ENCODE measurements around the gene HDAC7.

DNA sequence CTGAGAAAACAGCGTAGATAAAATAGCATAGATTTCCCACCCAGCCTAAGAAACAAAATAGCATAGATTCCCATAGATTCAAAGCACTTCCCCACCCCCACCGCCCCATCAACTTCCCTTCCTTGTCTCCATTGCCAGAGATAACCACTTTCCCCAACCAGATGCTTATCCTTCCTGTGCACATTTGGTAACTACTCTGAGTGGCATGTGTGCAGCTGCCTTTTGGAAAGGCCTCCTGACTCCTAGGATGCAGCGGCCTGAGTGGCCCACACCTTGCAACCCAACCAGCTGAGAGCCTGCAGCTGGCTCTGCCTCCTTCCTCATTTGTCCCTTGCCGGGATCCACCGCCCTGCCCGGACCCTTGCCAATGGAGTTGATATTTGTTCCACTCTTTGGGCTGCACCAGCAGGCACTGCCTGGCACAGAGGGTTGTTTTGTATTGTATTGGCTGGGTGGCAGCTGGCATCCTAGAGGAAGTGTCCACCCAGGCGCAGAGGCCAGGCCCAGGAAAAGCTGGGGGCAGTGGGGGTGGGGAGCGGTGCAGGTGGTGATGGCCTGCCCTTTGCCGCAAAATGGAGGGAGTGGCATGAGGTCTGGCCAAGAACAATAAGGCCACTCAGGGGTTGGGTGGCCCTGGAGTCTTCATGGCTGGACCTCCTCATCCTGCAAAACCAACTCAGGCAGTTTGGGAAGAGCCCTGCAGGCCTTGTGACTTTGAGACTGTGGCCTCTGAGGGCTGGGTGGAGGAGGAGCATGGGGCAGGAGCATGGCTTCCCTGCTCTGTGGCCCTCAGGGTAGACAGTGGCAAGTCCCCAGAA is 41.8 kb downstream of the HDAC7 start:
- TF ChIP-seq CSDC2 (CRISPR knock-in tag; IDR thresholded peaks at IDR 0.05) = no peak
- TF ChIP-seq CSRNP3 (CRISPR knock-in tag; IDR thresholded peaks at IDR 0.05) = no peak
- TF ChIP-seq, protein P1, sequence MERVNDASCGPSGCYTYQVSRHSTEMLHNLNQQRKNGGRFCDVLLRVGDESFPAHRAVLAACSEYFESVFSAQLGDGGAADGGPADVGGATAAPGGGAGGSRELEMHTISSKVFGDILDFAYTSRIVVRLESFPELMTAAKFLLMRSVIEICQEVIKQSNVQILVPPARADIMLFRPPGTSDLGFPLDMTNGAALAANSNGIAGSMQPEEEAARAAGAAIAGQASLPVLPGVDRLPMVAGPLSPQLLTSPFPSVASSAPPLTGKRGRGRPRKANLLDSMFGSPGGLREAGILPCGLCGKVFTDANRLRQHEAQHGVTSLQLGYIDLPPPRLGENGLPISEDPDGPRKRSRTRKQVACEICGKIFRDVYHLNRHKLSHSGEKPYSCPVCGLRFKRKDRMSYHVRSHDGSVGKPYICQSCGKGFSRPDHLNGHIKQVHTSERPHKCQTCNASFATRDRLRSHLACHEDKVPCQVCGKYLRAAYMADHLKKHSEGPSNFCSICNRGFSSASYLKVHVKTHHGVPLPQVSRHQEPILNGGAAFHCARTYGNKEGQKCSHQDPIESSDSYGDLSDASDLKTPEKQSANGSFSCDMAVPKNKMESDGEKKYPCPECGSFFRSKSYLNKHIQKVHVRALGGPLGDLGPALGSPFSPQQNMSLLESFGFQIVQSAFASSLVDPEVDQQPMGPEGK (CRISPR knock-in tag; IDR thresholded peaks at IDR 0.05; ENCODE audit: borderline replicate concordance) = no peak
- TF ChIP-seq ARNTL (CRISPR knock-in tag; IDR thresholded peaks at IDR 0.05; ENCODE audit: borderline replicate concordance, low read depth) = no peak
- TF ChIP-seq, protein P2, sequence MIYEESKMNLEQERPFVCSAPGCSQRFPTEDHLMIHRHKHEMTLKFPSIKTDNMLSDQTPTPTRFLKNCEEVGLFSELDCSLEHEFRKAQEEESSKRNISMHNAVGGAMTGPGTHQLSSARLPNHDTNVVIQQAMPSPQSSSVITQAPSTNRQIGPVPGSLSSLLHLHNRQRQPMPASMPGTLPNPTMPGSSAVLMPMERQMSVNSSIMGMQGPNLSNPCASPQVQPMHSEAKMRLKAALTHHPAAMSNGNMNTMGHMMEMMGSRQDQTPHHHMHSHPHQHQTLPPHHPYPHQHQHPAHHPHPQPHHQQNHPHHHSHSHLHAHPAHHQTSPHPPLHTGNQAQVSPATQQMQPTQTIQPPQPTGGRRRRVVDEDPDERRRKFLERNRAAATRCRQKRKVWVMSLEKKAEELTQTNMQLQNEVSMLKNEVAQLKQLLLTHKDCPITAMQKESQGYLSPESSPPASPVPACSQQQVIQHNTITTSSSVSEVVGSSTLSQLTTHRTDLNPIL (CRISPR knock-in tag; IDR thresholded peaks at IDR 0.05; ENCODE audit: low read depth) = no peak
- TF ChIP-seq ZC3H10 (CRISPR knock-in tag; IDR thresholded peaks at IDR 0.05) = no peak
- no peak for TF ChIP-seq TOX (CRISPR knock-in tag; IDR thresholded peaks at IDR 0.05; ENCODE audit: borderline replicate concordance)
- TF ChIP-seq GLIS3 (CRISPR knock-in tag; IDR thresholded peaks at IDR 0.05) = no peak
- no peak for TF ChIP-seq BACH2 (CRISPR knock-in tag; IDR thresholded peaks at IDR 0.05; ENCODE audit: borderline replicate concordance)
- TF ChIP-seq ESRRG (CRISPR knock-in tag; IDR thresholded peaks at IDR 0.05) = no peak
- TF ChIP-seq TCF4 (CRISPR knock-in tag; IDR thresholded peaks at IDR 0.05; ENCODE audit: borderline replicate concordance) = no peak
- no peak for TF ChIP-seq ZFP30 (CRISPR knock-in tag; IDR thresholded peaks at IDR 0.05)
